ENCODE measurements around the gene CENPQ.

DNA sequence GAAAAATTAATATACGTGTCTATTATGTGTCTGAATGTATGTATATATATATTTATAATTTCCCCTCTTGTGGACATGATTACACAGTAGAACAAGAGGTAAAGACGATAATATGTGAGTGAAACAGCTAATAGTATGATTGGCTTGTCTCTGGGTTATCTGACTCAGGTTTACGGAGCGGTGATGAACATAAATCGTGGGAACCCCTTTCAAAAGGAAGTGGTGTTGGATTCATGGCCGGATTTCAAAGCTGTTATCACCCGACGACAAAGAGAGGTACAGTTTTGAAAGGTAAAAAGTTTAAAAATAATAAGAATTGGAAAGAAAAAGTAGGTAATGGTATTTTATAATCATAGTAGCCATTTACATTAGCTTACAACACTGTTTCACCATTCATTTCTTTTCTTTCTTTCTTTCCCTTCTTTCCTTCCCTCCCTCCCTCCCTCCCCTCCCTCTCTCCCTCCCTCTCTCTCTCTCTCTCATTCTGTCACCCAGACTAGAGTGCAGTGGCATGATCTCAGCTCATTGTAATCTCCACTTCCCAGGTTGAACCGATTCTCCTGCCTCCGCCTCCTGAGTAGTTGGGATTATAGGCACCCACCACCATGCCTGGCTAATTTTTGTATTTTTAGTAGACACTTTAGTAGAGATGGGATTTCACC is 52.4 kb downstream of the CENPQ start:
- no peak for TF ChIP-seq EZH2 (IDR thresholded peaks at IDR 0.05; ENCODE audit: low read length, unreplicated experiment)
- TF ChIP-seq, protein P1, sequence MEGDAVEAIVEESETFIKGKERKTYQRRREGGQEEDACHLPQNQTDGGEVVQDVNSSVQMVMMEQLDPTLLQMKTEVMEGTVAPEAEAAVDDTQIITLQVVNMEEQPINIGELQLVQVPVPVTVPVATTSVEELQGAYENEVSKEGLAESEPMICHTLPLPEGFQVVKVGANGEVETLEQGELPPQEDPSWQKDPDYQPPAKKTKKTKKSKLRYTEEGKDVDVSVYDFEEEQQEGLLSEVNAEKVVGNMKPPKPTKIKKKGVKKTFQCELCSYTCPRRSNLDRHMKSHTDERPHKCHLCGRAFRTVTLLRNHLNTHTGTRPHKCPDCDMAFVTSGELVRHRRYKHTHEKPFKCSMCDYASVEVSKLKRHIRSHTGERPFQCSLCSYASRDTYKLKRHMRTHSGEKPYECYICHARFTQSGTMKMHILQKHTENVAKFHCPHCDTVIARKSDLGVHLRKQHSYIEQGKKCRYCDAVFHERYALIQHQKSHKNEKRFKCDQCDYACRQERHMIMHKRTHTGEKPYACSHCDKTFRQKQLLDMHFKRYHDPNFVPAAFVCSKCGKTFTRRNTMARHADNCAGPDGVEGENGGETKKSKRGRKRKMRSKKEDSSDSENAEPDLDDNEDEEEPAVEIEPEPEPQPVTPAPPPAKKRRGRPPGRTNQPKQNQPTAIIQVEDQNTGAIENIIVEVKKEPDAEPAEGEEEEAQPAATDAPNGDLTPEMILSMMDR (conservative IDR thresholded peaks at IDR 0.05; ENCODE audit: low read depth, low read length), result no peak
